Esophagus squamous epithelium (tissue), 4 donors: Measurements from ENCODE around the gene ZNF488.

Experiments used
- POLR2A ChIP-seq, 4 donors: fragments of 450-650 bp; IDR thresholded peaks; one replicate each; pipeline ENCODE4 v1.6.1; 2017; ENCODE audit warnings: antibody characterized with exemption in 4 of 4, mild to moderate bottlenecking in 4 of 4, moderate library complexity in 3 of 4
- TF ChIP-seq, protein P1 (sequence below), 6 experiments: fragments of 450-650 bp in 4 of 6; fragments of 200-600 bp in 2 of 6; sonication (generic) in 2 of 6; IDR thresholded peaks; one replicate each; pipeline ENCODE4 v1.5.1; 2016 to 2019; ENCODE audit warnings: antibody characterized with exemption in 6 of 6, mild to moderate bottlenecking in 4 of 6, moderate library complexity in 4 of 6

GRCh38 chr10:47349941-47350371 lies 34.1 kb downstream of the ZNF488 start:
- TF ChIP-seq, protein P1, sequence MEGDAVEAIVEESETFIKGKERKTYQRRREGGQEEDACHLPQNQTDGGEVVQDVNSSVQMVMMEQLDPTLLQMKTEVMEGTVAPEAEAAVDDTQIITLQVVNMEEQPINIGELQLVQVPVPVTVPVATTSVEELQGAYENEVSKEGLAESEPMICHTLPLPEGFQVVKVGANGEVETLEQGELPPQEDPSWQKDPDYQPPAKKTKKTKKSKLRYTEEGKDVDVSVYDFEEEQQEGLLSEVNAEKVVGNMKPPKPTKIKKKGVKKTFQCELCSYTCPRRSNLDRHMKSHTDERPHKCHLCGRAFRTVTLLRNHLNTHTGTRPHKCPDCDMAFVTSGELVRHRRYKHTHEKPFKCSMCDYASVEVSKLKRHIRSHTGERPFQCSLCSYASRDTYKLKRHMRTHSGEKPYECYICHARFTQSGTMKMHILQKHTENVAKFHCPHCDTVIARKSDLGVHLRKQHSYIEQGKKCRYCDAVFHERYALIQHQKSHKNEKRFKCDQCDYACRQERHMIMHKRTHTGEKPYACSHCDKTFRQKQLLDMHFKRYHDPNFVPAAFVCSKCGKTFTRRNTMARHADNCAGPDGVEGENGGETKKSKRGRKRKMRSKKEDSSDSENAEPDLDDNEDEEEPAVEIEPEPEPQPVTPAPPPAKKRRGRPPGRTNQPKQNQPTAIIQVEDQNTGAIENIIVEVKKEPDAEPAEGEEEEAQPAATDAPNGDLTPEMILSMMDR (IDR thresholded peaks at IDR 0.05) = no peak
- TF ChIP-seq POLR2A (IDR thresholded peaks at IDR 0.05) = no peak
